Measurements from ENCODE around the gene NBL1. TPM values are rescaled to one million over a fixed set of nuclear protein-coding genes. Genes with fewer than 3 reads are reported as not detected.

Gene NBL1
- total and polyA plus RNA-seq, 4 donors = 0.72 to 4.4 (median 1.7) TPM

DNA sequence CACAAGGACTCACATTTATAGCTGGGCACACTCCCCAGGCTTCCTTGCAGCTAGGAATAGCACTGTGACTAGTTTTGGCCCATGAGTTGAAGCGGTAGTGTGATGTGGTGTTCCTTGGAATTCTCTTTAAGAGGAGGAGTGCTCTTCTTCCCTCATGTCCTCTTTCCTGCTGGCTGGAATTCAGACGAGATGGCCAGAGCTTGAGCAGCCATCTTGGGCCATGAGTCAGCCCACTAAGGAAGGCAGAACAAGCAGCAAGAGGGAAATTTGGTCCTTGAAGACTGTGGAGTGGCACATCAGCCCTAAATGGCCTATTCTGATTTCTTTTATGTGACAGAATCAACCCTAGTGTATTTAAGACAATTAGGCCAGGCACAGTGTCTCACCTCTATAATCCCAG, 40.6 kb downstream of the NBL1 start:
- Histone ChIP-seq H3K4me3 (ENCODE audit: low read depth in 1 of 3, low read length in 3 of 3) (no peak overlapping the region), H3K27me3 (ENCODE audit: control insufficient read depth in 4 of 4, insufficient read depth in 4 of 4, low read length in 3 of 4) (no peaks in the 10 kb centered on the region), H3K36me3 (ENCODE audit: control insufficient read depth in 4 of 4, insufficient read depth in 3 of 4, low read depth in 1 of 4, low read length in 3 of 4) (peaks cover 0 to 12% (median 4%) of the 10 kb centered on the region in 4 donors), H3K9ac (ENCODE audit: low read depth in 1 of 2, low read length in 2 of 2) (no peak overlapping the region), H3K27ac (ENCODE audit: low read depth in 1 of 2, low read length in 2 of 2) (no peak overlapping the region), H3K9me3 (ENCODE audit: control insufficient read depth in 4 of 4, low read length in 3 of 4) (no peaks in the 10 kb centered on the region), H3K4me1 (ENCODE audit: control insufficient read depth in 4 of 4, insufficient read depth in 4 of 4, low read length in 3 of 4) (no peaks in the 10 kb centered on the region)
- 91% methylated on average over 2 of the region's 2 CpGs for whole genome bisulfite sequencing
- TF ChIP-seq SP1 (IDR thresholded peaks at IDR 0.05) = no peak
- DNase-seq (ENCODE audit: low spot score) = no peak

DNA sequence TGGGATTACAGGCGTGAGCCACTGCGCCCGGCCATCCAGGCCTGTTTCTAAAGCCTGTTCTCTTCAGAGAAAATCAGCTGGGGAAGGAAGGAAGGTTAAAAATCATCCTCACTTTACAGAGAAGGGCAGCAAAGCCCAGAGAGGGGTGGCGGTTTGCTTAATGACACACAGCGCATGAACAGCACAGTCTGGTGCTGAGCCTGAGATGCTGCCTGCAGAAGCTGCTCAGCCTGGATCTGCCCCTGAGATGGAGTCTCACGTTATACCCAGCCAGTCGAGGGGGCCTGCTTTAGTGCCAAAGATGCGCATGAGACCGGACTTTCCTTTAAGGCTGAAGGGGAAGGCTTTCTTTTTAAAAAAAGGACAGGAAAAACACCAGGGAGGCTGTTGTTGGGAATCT, 41.9 kb downstream of the NBL1 start:
- no peaks in the 10 kb centered on the region for H3K4me1 ChIP-seq (ENCODE audit: control insufficient read depth in 4 of 4, insufficient read depth in 4 of 4, low read length in 3 of 4)
- H3K36me3 ChIP-seq (ENCODE audit: control insufficient read depth in 4 of 4, insufficient read depth in 3 of 4, low read depth in 1 of 4, low read length in 3 of 4) = peaks cover 0 to 12% (median 4%) of the 10 kb centered on the region in 4 donors
- no peaks in the 10 kb centered on the region for H3K9me3 ChIP-seq (ENCODE audit: control insufficient read depth in 4 of 4, low read length in 3 of 4)
- H3K9ac ChIP-seq (ENCODE audit: low read depth in 1 of 2, low read length in 2 of 2) = no peak overlapping the region
- DNase-seq (ENCODE audit: low spot score) = no peak
- H3K27me3 ChIP-seq (ENCODE audit: control insufficient read depth in 4 of 4, insufficient read depth in 4 of 4, low read length in 3 of 4) = no peaks in the 10 kb centered on the region
- TF ChIP-seq EGR1 (IDR thresholded peaks at IDR 0.05; ENCODE audit: low read depth in 2 of 2) = no peak
- no peak for TF ChIP-seq FOXA1 (IDR thresholded peaks at IDR 0.05)
- no peak for TF ChIP-seq GABPA (IDR thresholded peaks at IDR 0.05 in 1 of 2, conservative IDR thresholded peaks at IDR 0.05 in 1 of 2)
- TF ChIP-seq RXRA (IDR thresholded peaks at IDR 0.05) = no peak
- no peak for TF ChIP-seq TAF1 (conservative IDR thresholded peaks at IDR 0.05)
- TF ChIP-seq HNF4A (conservative IDR thresholded peaks at IDR 0.05) = no peak
- no peak for TF ChIP-seq SP1 (IDR thresholded peaks at IDR 0.05)
- TF ChIP-seq JUND (IDR thresholded peaks at IDR 0.05) = no peak
- TF ChIP-seq, protein P1, sequence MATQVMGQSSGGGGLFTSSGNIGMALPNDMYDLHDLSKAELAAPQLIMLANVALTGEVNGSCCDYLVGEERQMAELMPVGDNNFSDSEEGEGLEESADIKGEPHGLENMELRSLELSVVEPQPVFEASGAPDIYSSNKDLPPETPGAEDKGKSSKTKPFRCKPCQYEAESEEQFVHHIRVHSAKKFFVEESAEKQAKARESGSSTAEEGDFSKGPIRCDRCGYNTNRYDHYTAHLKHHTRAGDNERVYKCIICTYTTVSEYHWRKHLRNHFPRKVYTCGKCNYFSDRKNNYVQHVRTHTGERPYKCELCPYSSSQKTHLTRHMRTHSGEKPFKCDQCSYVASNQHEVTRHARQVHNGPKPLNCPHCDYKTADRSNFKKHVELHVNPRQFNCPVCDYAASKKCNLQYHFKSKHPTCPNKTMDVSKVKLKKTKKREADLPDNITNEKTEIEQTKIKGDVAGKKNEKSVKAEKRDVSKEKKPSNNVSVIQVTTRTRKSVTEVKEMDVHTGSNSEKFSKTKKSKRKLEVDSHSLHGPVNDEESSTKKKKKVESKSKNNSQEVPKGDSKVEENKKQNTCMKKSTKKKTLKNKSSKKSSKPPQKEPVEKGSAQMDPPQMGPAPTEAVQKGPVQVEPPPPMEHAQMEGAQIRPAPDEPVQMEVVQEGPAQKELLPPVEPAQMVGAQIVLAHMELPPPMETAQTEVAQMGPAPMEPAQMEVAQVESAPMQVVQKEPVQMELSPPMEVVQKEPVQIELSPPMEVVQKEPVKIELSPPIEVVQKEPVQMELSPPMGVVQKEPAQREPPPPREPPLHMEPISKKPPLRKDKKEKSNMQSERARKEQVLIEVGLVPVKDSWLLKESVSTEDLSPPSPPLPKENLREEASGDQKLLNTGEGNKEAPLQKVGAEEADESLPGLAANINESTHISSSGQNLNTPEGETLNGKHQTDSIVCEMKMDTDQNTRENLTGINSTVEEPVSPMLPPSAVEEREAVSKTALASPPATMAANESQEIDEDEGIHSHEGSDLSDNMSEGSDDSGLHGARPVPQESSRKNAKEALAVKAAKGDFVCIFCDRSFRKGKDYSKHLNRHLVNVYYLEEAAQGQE (IDR thresholded peaks at IDR 0.05) = no peak
- TF ChIP-seq NR2F2 (IDR thresholded peaks at IDR 0.05) = no peak
- TF ChIP-seq, protein P2, sequence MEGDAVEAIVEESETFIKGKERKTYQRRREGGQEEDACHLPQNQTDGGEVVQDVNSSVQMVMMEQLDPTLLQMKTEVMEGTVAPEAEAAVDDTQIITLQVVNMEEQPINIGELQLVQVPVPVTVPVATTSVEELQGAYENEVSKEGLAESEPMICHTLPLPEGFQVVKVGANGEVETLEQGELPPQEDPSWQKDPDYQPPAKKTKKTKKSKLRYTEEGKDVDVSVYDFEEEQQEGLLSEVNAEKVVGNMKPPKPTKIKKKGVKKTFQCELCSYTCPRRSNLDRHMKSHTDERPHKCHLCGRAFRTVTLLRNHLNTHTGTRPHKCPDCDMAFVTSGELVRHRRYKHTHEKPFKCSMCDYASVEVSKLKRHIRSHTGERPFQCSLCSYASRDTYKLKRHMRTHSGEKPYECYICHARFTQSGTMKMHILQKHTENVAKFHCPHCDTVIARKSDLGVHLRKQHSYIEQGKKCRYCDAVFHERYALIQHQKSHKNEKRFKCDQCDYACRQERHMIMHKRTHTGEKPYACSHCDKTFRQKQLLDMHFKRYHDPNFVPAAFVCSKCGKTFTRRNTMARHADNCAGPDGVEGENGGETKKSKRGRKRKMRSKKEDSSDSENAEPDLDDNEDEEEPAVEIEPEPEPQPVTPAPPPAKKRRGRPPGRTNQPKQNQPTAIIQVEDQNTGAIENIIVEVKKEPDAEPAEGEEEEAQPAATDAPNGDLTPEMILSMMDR (IDR thresholded peaks at IDR 0.05; ENCODE audit: low read depth, low read length, missing input control) = no peak
- TF ChIP-seq FOXA2 (IDR thresholded peaks at IDR 0.05) = no peak
- TF ChIP-seq RAD21 (IDR thresholded peaks at IDR 0.05) = no peak
- no peak overlapping the region for H3K4me3 ChIP-seq (ENCODE audit: low read depth in 1 of 3, low read length in 3 of 3)
- no peak overlapping the region for H3K27ac ChIP-seq (ENCODE audit: low read depth in 1 of 2, low read length in 2 of 2)
- WGBS = 94% methylated on average over 9 of the region's 9 CpGs

DNA sequence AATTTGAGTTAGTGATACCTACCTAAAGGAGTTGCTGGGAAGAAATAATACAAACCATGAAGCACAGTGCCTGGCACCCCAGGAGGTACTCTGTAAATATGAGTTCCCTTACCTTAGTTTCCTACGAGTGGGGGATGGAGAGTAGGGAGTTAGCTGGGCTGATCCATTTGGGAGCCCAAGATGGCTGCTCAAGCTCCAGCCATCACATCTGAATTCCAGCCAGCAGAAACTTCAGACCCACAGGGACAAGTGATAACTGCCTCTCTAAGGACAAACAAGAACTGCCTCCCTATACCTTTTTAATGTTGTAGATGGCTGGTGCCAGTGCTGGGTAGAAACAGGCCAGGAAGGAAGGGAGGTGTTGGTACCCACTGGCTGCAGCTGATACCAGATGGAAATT, 43.3 kb downstream of the NBL1 start:
- Histone ChIP-seq H3K9me3 (ENCODE audit: control insufficient read depth in 4 of 4, low read length in 3 of 4) (no peaks in the 10 kb centered on the region), H3K27me3 (ENCODE audit: control insufficient read depth in 4 of 4, insufficient read depth in 4 of 4, low read length in 3 of 4) (no peaks in the 10 kb centered on the region), H3K4me3 (ENCODE audit: low read depth in 1 of 3, low read length in 3 of 3) (no peak overlapping the region), H3K27ac (ENCODE audit: low read depth in 1 of 2, low read length in 2 of 2) (no peak overlapping the region), H3K4me1 (ENCODE audit: control insufficient read depth in 4 of 4, insufficient read depth in 4 of 4, low read length in 3 of 4) (no peaks in the 10 kb centered on the region), H3K9ac (ENCODE audit: low read depth in 1 of 2, low read length in 2 of 2) (no peak overlapping the region), H3K36me3 (ENCODE audit: control insufficient read depth in 4 of 4, insufficient read depth in 3 of 4, low read depth in 1 of 4, low read length in 3 of 4) (peaks cover 0 to 8% (median 4%) of the 10 kb centered on the region in 4 donors)
- DNase-seq (ENCODE audit: low spot score) = no peak
- WGBS = 96% methylated on average over 1 of the region's 1 CpG
- TF ChIP-seq FOXA2 (IDR thresholded peaks at IDR 0.05) (no peak), TAF1 (conservative IDR thresholded peaks at IDR 0.05) (no peak), RXRA (IDR thresholded peaks at IDR 0.05) (no peak), EGR1 (IDR thresholded peaks at IDR 0.05; ENCODE audit: low read depth in 2 of 2) (no peak), SP1 (IDR thresholded peaks at IDR 0.05) (no peak), HNF4A (conservative IDR thresholded peaks at IDR 0.05) (no peak)
- TF ChIP-seq, protein P1 (IDR thresholded peaks at IDR 0.05) = no peak
- TF ChIP-seq, protein P3, sequence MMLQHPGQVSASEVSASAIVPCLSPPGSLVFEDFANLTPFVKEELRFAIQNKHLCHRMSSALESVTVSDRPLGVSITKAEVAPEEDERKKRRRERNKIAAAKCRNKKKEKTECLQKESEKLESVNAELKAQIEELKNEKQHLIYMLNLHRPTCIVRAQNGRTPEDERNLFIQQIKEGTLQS (IDR thresholded peaks at IDR 0.05) = no peak
- TF ChIP-seq, protein P2 (IDR thresholded peaks at IDR 0.05; ENCODE audit: low read depth, low read length, missing input control) = no peak
